HUDEP-2 (cell line): ENCODE results near the gene ATXN7L3.

ENCODE experiments used
- DNase-seq, 76 experiments: peaks; one replicate each; lab custom pipeline; 2025; ENCODE audit not compliant: unreplicated experiment in 76 of 76; lab: John Stamatoyannopoulos, UW

Gene ATXN7L3

DNA sequence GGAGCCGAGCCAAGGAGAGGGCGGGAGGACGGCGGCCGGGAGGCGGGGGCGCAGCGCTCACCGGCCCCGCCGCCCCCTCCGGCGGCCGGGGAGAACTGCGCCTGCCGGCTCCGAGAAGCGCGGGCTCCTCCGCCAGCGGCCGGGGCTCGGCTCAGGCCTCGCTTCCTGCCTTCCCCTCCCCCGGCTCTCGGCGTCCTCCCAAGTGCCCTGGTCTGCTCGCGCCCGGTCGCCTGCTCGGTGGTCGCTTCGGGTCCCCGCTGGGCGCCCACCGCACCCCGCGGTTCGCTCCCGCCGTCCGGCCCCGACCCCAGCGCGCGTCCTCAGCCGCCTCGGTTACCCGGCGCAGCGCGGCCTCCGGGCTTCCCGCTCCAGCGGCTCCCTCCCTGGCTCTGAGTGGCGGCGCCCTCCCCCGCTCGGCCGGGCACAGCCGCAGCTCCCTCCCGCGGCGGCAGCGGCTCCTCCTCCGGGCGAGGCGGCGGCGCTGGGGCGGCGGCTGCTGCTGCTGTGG, 19.5 kb upstream of the ATXN7L3 start:
- peak in 32 of 76 experiments; percentile 41 to 79 (median 65) for DNase-seq

DNA sequence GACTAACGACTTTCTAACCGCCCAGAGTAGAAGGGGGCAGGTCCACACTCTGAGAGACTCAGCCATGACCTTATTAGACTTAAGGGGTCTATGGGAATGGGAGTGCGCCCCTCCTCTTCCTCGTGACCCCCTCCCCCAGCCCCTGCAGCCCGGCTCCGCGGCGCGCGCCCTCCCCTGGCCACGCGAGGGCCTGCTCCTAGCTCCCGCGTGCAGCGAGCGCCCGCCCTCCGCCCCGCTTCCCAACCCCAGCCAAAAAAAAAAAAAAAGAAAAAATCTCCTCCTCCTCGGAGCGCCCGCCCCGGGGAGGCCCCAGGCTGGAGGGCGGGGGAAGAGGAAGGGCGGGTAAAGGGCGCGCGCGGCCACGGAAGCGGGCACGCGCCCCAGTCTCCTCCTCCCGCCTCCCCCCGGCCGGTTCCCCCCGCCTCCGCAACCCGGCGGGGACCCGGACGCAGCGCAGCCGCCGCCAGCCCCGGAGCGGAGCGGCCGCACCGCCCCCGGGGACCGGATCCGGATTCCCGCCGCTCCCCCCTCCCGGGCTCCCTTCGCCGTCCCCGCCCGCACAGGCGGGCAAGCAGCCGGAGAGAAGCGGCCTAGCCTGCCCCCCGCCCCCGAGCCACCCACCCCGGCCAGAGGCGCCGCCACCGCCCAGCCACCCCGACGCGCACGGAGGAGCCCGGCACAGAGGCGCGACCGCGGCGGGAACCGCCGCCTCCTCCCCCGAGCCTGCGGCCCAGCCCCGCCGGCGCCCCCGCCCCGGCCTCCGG, 18.8 kb upstream of the ATXN7L3 start:
- DNase-seq = peak in 73 of 76 experiments; percentile 38 to 93 (median 81)

DNA sequence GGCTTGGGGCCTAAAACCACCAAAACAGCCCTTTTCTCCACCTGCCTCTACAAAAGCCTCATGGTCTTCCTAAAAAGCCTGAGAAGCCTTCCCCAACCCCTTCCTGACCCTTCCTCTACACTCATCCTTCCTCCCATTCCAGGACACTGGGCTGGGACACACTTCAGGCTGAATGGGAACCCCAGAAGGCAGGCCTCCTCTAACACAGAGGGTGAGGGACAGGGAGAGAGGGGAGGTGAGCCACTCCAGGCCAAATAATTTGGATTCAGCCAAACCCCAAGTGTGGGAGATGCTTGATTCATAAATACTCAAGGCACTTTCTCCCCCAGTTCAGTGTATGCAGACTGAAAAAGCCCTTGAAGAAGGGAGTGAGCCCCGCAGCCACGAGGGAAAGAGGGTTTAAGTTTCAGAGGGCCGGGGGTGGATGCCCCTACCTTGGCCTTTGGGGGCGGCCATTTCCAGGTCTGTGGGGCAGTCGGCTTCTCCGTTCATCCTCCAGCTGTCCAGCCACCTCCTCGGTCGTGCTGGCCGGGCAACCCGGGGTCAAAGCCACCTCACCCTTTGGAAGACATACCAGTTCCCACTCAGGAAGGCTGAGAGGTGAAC, 18.2 kb upstream of the ATXN7L3 start:
- peak in 1 of 76 experiments; percentile 44 for DNase-seq

DNA sequence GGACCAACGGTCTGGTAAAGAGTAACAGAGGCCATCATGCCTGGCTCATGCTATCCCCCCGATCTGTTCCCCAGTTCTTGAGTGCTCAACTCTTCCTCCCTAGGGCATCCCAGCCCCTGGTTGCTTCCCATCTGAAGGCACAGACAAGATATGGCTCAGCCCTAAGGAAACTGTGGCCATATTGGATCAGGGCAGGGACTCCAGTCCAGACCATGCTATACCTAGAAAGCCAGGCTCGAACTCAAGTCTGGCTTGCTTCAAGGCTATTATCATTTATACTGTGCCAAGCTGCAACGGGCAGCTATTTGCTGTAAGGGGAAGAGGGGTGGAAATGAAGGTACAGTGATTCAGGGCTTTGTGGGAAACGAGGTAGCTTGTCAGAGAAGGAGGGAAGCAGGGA, 17.0 kb upstream of the ATXN7L3 start:
- no peak for DNase-seq

DNA sequence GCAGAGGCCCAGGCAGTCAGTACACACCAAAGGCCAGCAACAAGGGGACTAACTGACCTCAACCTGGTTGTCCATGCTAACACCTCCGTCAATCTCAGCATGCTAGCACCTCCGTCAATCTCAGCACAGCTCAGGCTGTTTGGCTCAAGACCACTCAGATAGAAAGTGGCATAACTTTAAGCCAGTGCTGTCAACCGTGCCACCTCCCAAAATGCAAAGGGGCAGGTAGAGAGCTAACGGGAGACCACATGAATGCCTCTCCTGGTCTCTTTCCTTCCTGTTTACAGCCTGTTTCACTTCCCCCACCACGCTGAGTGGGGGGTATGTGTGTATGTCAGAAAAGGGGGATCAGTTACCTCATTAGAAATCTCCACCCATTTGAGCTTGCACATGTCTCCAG, 16.5 kb upstream of the ATXN7L3 start:
- no peak for DNase-seq

DNA sequence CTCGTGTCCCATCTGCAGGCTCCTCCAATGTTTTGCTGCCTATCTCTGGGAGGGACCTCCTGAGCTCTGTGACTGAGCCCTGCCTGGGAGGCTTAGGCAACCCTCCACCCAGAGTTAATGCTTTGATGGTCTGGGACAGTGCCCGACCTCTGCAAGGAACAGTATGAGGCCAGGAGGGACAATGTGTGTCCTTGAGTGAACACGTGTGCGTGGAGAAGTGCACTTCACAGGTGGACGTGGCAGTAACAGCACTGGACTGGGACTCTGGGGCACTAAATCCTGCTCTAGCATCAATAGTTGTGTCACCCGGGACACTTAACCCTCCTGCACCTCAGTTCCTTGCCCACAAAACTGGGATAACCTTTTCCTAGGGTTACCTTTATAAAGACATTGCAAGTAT, 15.2 kb upstream of the ATXN7L3 start:
- no peak for DNase-seq

DNA sequence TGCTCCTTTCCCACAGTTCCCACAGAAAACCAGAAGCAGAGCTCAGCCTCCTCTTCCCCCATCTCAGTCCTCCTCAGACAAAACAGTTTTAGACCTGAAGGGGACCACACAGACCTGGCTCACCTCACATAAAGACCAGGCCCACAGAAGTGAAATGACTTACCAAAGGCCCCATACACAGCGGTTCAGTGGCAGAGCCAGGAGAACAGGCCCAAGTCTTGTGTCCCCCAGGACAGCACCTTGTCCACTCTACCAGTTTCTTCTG, 14.5 kb upstream of the ATXN7L3 start:
- no peak for DNase-seq

DNA sequence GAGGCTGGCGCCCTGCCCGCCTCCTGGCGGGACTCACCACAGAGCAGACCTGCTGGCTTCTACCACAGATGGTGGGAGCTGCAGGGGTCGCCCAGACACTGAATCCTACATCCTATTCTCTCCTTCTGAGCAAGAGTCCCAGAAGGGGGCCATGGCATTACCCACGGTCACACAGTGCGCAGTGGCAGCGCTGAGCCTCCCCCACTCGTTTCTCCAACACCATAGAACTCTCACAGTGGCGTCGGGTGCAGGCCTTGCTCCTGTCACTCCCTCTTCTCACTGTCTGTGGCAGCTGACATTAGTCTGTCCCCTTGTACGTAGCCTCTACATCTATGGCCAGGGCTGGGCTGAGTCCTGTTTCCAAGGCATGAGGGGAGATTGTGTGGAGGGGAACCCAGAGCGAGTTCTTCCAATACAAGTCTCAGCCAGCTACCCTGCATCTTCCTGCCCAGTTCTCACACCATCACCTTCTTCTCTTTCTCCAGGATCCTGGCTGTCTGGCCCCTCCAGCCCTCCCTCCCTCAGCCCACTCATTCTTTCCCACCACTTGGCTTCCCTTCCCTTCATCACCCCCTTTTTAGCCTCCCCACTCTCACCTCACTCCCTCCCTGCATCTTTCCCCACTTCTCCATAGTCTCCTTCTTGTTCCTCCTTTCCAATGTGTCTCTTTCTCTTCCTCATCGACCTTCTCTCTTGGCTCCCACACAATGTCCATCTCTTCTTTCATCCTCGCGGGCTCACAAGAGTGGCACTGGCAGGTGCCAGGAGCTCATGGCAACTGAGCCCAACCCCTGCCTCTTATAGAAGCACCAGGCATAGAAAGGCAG, 13.9 kb upstream of the ATXN7L3 start:
- no peak for DNase-seq

DNA sequence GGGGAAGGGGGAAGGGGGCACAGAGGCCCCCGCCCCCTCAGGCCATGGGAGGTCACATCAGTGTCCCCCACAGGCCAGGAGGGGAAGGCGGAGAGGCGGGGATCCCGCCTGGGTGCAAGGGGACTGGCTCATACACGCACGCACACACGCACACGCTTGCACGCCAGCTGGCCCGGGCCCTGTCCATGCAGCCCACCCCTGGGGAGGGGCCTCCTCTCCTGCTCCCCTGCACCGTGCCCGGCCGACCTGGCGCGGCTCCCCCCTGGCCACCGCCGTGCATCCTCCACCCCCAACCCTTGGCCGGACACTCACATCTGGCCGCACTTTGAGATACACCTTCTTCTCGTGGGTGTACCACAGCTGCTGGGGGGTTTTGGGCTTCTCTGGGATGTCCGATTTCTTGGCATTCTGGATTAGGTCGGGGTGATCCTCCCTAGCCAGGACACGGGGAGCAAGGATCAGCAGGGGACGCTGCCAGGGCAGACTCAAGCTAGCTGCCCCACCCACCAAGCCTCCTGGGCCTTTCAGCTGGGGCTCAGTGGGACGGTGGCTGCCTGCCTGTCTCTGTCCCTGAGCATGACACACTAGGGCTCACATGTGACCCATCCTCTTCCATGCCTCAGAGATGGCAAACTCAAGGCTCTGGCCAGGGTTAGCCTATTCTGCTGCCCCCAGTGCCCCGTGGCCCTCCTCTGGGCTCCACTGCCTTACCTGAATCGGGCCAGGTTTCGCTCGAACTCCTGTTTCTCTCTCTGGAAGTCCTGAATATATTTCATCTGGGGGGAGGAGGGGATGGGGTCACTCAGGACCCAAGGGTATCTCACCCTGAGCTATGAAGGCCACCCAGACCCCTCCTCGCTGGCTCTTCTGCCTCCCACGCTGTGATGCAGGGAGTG, 13.1 kb upstream of the ATXN7L3 start:
- peak in 7 of 76 experiments; percentile 3 to 50 (median 22) for DNase-seq

DNA sequence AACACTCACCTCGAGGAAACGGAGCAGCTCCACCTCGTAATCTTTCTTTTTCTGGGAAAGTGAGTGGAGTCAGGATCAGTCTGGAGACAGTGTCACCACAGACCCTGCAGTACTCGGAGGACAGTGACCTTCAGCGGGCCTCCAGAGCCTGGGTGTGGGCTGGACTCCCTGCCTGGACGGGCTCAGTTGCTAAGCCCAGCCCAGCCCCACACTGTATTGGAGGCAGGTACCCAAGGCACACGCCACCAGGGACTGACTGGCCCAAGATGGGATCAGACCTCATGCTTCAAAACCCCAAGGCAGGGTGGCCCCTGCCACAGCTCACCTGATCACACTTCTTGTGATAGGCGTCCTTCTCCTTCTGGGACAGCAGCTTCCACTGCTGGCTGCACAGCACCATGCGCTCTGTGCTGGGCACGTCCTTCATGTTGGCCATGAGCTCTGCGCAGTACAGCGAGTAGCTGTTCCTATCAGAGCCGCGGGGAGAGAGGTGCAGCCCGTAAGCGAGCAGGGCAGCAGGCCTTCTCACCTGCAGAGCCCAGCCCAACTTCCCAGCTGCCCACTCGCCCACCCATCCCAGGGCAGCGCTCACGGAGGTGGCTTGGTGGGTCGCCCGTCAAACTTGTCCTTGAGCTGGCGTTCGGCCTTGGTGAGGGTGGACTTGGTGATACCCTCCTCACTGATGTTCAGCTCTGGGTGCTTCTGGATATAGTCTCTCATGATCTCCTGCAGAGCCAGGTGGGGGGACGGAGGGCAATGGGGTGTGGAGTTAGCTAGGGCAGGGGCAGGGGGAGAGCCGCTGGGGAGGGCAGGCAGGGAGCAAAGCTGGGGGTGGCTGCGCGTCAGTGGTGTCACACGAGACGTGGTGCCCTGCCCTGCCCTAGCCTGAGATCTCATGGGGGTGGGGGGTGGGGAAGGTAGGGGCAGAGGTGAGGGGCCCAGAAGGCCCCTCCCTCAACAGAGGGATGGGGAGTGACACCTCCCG, 11.9 kb upstream of the ATXN7L3 start:
- no peak for DNase-seq

DNA sequence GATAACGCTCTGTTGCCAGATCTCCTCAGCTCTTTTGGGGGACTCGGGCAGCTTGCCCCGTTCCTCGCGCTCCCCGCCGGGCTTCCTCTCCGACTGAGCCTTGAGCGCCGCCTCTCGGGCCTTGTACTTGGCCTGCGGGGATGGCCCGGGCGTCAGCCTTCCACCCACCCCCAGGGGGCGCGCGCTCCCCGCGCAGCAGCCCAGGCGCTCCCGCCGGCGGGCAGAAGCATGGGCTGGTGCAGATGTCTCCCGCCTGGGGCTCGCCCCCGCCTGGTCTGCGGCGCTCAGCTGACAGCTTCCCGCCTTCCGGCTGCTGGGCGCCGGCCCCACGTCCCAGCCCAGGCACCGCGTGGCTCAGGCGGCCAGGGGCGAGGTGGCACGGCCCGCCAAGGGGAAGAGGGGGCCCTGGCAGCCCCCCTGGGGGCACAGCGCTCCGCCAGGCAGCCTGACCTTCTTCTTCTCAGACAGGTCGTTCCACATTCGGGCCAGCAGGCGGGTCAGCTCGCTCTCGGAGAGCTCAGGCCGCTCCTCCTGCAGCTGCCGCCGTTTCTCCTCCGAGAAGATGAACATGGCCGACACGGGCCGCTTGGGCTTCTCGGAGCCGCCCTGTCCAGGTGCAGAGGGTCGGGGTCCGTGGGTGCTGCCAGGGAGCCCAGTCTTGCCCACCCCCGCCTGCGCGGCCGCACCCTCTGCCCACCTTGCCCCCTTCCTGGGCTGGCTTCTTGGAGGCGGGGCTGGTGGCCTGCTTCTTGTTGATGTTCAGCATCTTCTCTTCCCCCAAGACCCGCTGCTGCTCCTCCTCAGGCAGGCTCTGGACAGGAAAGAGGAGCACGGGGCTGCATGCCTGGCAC, 10.9 kb upstream of the ATXN7L3 start:
- DNase-seq = peak in 73 of 76 experiments; percentile 44 to 93 (median 83)

DNA sequence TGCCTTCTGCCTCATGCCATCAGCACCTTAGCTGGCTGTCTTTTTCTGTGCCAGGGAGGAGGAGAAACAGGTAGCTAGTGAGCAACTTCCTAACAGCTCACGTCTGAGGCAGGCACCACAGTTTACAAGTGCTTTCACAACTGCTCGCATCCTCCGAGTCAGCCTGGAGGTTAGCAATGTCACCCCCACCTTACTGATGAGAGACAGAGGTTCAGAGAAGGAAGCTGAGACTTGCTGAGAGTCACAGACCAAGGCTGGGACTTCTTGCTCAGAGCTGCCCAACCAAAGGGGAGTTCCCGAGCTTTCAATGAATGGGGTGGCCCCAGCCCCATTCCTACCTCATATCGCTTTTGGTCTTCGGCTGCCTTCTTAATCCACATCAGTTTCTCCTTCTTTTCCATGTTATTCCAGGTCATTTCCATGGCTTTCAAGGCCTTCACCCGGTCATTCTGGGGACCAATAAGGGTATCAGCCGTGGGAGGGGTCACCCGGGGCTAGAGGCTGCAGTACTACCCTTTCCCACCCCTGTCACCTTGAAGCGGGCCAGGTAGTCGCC, 10.2 kb upstream of the ATXN7L3 start:
- no peak for DNase-seq

DNA sequence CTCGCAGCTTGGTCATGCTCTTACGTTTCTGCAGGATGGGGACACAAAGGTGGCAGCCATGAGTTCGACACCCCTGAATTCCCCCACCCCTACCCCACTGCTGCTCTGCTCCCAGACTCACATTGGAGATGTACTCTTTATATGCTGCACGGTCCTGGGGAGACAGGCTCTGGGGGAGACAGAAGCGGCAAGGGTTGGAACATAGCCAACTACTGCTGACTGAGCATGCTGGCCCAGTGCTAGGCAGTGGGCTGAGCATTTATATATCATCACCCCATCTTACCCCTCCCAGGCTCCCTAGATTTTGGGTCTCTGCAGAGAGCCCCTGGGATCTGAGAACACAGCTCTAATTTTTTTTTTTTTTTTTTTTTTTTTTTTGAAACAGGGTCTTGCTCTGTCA, 8.1 kb upstream of the ATXN7L3 start:
- DNase-seq = peak in 1 of 76 experiments; percentile 26

DNA sequence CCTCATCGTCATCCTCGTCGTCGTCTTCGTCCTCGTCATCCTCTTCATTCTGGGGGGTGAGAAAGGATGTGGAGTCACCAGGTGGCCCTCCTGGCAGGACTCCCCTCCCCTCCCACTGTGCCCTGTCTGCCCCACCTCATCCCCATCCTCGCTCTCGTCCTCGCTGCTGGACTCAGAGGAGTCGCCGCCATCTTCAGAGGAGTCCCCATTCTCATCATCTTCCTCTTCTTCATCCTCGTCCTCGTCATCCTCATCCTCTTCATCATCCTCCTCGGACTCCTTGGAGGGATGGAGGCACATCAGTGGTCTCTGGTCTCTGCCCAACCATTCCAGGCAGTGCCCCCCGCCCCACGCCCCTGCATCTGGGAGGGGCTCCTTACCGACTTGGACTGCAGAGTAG, 7.6 kb upstream of the ATXN7L3 start:
- DNase-seq = no peak

DNA sequence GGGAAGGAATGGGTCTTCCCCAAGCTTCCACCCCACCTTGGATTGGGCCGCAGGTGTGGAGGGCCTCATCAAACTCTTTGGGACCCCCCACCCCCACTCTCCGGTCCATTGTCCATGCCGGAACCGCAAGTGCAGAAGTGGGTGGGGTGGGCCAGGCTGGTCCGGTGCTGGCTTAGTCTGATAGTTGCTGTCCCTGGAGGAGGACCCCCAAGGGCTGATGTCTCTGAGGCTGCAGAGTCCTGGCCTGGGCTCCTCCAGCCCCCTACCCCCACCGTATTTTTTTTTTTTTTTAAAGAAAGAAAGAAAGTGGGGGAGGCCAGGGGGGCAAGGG, 7.1 kb upstream of the ATXN7L3 start:
- no peak for DNase-seq

DNA sequence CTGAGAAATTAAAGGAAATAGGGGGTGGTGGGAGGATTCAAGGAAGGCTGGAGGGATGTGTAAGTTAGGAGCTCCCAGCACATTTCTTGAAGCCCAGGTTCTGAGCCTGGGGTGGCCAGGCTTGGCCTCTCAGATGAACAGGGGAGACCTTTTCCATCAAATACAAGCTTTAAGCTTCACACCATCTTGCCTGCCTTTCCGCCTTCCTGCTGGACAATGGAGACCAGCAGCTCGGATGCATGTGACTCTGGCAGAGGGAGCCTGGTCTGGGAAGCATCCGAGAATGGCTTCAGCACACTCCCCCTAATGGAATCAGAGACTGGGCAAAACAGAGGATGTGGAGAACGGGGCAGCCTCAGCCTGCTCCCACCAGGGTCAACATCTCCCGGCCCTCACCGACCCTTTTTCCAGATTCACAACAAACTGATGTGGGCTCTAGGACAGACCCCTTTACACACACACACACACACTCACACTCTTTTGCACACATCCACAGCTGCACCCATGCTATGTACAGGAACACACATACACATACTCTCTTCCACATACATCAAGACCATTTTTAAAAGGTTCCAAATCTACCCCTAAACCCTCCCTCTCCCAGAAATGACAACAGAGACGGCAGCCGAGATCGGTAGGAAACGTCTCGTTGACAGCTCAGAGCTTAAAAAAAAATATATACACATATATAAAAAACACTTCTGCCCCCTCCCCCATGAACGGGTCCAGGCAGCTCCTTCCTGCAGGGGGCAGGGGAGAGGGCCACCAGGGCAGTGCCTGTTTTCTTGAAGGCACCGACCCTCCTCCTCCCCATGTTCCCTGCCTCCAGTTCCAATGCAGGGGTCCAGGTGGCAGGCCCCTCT, 6.5 kb upstream of the ATXN7L3 start:
- no peak for DNase-seq

DNA sequence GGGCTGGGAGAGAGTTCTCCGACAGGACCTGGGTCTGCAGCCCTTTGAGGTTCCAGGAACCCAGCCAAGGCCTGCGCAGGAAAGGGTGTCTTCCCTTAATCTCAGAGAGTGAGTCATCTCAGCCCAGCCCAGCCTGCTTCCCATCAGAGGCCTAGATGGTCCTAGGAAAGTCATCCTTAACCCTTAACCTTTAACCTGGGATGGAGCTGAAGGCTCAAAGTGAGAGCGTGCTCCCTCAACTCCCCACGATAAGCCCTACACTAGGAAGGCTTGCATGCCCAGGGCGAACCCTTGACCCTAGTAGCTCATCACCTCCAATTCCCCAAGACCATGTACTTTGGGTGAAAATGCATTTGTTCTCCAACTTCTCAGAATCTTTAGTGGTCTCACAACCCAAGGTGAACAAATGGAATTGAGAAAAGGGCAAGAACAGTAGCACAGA, 4.8 kb upstream of the ATXN7L3 start:
- DNase-seq = peak in 54 of 76 experiments; percentile 5 to 67 (median 41)
